ENCODE results near the gene UPB1. TPM values are rescaled to one million over a fixed set of nuclear protein-coding genes. Genes with fewer than 3 reads are reported as not detected.
A peak's percentile ranks its signal among the peaks of the same experiment; 100 is the strongest.

Gene UPB1
- total and polyA plus RNA-seq, 7 donors: 0.28 to 0.83 (median 0.36) TPM; not detected in 4

GRCh38 chr22:24542641-24543040, 47.5 kb downstream of the UPB1 start:
- Histone ChIP-seq H3K27me3 (no peaks in the 10 kb centered on the region), H3K27ac (no peak overlapping the region), H3K36me3 (peaks cover 34 to 77% (median 57%) of the 10 kb centered on the region in 4 donors), H3K4me1 (peaks cover 0 to 23% (median 14%) of the 10 kb centered on the region in 4 donors), H3K9me3 (no peaks in the 10 kb centered on the region), H3K4me3 (no peak overlapping the region)
- 78 to 79% methylated on average over 9 of the region's 9 CpGs for whole genome bisulfite sequencing, 2 donors
- no peak for TF ChIP-seq POLR2A (IDR thresholded peaks at IDR 0.05)
- TF ChIP-seq EP300 (IDR thresholded peaks at IDR 0.05): no peak
- TF ChIP-seq, protein P1, sequence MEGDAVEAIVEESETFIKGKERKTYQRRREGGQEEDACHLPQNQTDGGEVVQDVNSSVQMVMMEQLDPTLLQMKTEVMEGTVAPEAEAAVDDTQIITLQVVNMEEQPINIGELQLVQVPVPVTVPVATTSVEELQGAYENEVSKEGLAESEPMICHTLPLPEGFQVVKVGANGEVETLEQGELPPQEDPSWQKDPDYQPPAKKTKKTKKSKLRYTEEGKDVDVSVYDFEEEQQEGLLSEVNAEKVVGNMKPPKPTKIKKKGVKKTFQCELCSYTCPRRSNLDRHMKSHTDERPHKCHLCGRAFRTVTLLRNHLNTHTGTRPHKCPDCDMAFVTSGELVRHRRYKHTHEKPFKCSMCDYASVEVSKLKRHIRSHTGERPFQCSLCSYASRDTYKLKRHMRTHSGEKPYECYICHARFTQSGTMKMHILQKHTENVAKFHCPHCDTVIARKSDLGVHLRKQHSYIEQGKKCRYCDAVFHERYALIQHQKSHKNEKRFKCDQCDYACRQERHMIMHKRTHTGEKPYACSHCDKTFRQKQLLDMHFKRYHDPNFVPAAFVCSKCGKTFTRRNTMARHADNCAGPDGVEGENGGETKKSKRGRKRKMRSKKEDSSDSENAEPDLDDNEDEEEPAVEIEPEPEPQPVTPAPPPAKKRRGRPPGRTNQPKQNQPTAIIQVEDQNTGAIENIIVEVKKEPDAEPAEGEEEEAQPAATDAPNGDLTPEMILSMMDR (IDR thresholded peaks at IDR 0.05): no peak
- TF ChIP-seq POLR2AphosphoS5 (IDR thresholded peaks at IDR 0.05): no peak
- intact Hi-C loops (cut with DNase I): no loop called here
- no peak for DNase-seq

DNA sequence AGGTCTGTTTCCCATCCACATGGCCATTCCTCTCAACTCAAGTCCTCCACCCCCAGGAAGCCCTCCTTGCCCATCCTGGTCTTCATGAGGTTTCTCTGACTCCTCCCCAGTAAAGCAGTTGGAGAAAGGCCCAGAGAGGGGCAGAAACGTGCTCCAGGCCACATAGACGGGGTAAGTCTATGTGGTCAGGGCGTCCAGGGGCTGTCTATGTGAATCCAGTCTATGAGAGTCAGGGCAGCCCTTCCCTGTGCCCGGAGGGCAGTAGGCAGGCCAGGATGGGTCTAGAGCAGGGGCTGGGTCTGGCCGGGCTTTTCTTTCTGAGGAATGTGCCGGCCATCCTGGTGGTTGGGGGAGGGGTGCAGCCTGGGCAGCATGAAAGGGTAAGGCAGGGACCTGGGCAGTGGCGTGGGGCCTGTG, 48.1 kb downstream of the UPB1 start:
- H3K36me3 ChIP-seq: peaks cover 39 to 83% (median 62%) of the 10 kb centered on the region in 4 donors
- no peaks in the 10 kb centered on the region for H3K27me3 ChIP-seq

GRCh38 chr22:24543679-24544243, 48.6 kb downstream of the UPB1 start:
- 96% methylated on average over 11 of the region's 11 CpGs for WGBS, 2 donors
- Histone ChIP-seq H3K27ac (peak overlapping the region in 2 of 4 donors; percentile 57 to 67), H3K36me3 (peaks cover 40 to 86% (median 65%) of the 10 kb centered on the region in 4 donors), H3K4me3 (no peak overlapping the region), H3K9me3 (no peaks in the 10 kb centered on the region), H3K27me3 (no peaks in the 10 kb centered on the region), H3K4me1 (peaks cover 0 to 23% (median 14%) of the 10 kb centered on the region in 4 donors)
- TF ChIP-seq POLR2A (IDR thresholded peaks at IDR 0.05) (no peak), POLR2AphosphoS5 (IDR thresholded peaks at IDR 0.05) (no peak), EP300 (IDR thresholded peaks at IDR 0.05) (no peak)
- TF ChIP-seq, protein P1 (IDR thresholded peaks at IDR 0.05): no peak
- no peak for DNase-seq
- intact Hi-C loops (cut with DNase I): no loop called here

More for the DNA sequence above, 48.1 kb downstream of the UPB1 start:
- DNase-seq: no peak
- Histone ChIP-seq H3K4me1 (peaks cover 0 to 23% (median 14%) of the 10 kb centered on the region in 4 donors), H3K27ac (no peak overlapping the region), H3K9me3 (no peaks in the 10 kb centered on the region), H3K4me3 (no peak overlapping the region)
- TF ChIP-seq, protein P1 (IDR thresholded peaks at IDR 0.05): no peak
- TF ChIP-seq POLR2AphosphoS5 (IDR thresholded peaks at IDR 0.05) (no peak), EP300 (IDR thresholded peaks at IDR 0.05) (no peak), POLR2A (IDR thresholded peaks at IDR 0.05) (no peak)
- intact Hi-C loops (cut with DNase I): no loop called here
- WGBS, 2 donors: 88 to 91% methylated on average over 7 of the region's 7 CpGs

DNA sequence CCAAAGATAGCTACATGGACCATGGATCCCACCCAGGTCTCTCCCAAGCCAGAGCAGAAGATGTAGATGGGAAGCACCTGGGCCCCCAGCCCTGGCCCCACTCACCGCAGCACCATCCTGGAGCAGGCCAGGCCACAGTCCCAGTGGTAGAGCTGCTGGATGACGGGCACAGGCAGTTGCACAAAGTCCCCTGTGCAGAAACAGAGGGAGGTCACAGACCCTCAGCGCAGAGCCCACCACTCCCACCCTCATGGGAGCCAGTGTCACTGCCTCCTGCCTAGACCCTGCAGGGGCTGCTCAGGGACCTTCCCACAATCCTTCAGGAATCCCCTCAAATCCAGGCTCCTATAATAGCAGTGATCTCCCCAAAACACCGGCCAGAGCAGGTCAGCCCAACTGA, 53.7 kb downstream of the UPB1 start:
- Histone ChIP-seq H3K36me3 (peaks cover 21 to 38% (median 28%) of the 10 kb centered on the region in 4 donors), H3K4me1 (peaks cover 0 to 44% (median 39%) of the 10 kb centered on the region in 4 donors), H3K27ac (no peak overlapping the region), H3K9me3 (no peaks in the 10 kb centered on the region), H3K4me3 (no peak overlapping the region), H3K27me3 (no peaks in the 10 kb centered on the region)
- WGBS, 2 donors: 97 to 98% methylated on average over 4 of the region's 4 CpGs
- no peak for DNase-seq
- intact Hi-C loops (cut with DNase I): no loop called here
- TF ChIP-seq POLR2A (IDR thresholded peaks at IDR 0.05) (no peak), EP300 (IDR thresholded peaks at IDR 0.05) (no peak), POLR2AphosphoS5 (IDR thresholded peaks at IDR 0.05) (no peak)
- TF ChIP-seq, protein P1 (IDR thresholded peaks at IDR 0.05): no peak

Data from sigmoid colon (tissue), 7 donors.